Effector memory CD4-positive, alpha-beta T cell (primary cell): Measurements from ENCODE around the gene HES7.

ENCODE experiments used
- DNase-seq, 3 donors: peaks; one replicate each; pipeline ENCODE4 v3.0.0-alpha.2; 2020
- H3K27ac ChIP-seq: 2 replicates; pipeline ENCODE4 v1.7.0; 2013; ENCODE audit warnings: mild to moderate bottlenecking, low read length, moderate library complexity; ENCODE audit not compliant: insufficient read depth, poor library complexity, severe bottlenecking
- H3K27me3 ChIP-seq: replicated peaks from 2 replicates; pipeline ENCODE4 v1.7.0; 2013; ENCODE audit warnings: mild to moderate bottlenecking, low read length; ENCODE audit not compliant: insufficient read depth, control insufficient read depth, poor library complexity, severe bottlenecking
- H3K36me3 ChIP-seq: 2 replicates; pipeline ENCODE4 v1.7.0; 2013; ENCODE audit warnings: mild to moderate bottlenecking, low read length, moderate library complexity; ENCODE audit not compliant: control insufficient read depth, insufficient read depth
- H3K4me1 ChIP-seq: 2 replicates; pipeline ENCODE4 v1.7.0; 2013; ENCODE audit warnings: low read length, mild to moderate bottlenecking; ENCODE audit not compliant: control insufficient read depth, insufficient read depth, poor library complexity, severe bottlenecking
- H3K4me3 ChIP-seq: 2 replicates; pipeline ENCODE4 v1.7.0; 2013; ENCODE audit warnings: low read length, low read depth, mild to moderate bottlenecking; ENCODE audit not compliant: insufficient read depth, poor library complexity, severe bottlenecking
- H3K9me3 ChIP-seq: 2 replicates; pipeline ENCODE4 v1.7.0; 2013; ENCODE audit warnings: mild to moderate bottlenecking, low read length, moderate library complexity; ENCODE audit not compliant: control insufficient read depth

HES7 gene

GRCh38 chr17:8122924-8123694 is 797 bp downstream of the HES7 start:
- Histone ChIP-seq H3K27ac (no peak overlapping the region), H3K4me1 (peaks cover 62% of the 10 kb centered on the region), H3K9me3 (no peaks in the 10 kb centered on the region), H3K4me3 (peak overlapping the region; percentile 62), H3K27me3 (no peaks in the 10 kb centered on the region), H3K36me3 (no peaks in the 10 kb centered on the region)
- DNase-seq = no peak

GRCh38 chr17:8122422-8122923 is 1.4 kb downstream of the HES7 start:
- H3K9me3 ChIP-seq = no peaks in the 10 kb centered on the region
- H3K27ac ChIP-seq = no peak overlapping the region
- H3K36me3 ChIP-seq = no peaks in the 10 kb centered on the region
- DNase-seq = no peak
- H3K4me1 ChIP-seq = peaks cover 69% of the 10 kb centered on the region
- H3K27me3 ChIP-seq = no peaks in the 10 kb centered on the region
- peak overlapping the region; percentile 62 for H3K4me3 ChIP-seq

GRCh38 chr17:8121681-8122421 is 2.1 kb downstream of the HES7 start:
- Histone ChIP-seq H3K27me3 (no peaks in the 10 kb centered on the region), H3K4me3 (peak overlapping the region; percentile 62), H3K9me3 (no peaks in the 10 kb centered on the region), H3K4me1 (peaks cover 68% of the 10 kb centered on the region), H3K36me3 (no peaks in the 10 kb centered on the region), H3K27ac (no peak overlapping the region)
- no peak for DNase-seq

GRCh38 chr17:8121407-8121680 is 2.6 kb downstream of the HES7 start:
- no peaks in the 10 kb centered on the region for H3K27me3 ChIP-seq
- peak overlapping the region; percentile 62 for H3K4me3 ChIP-seq

GRCh38 chr17:8120520-8121406 is 3.1 kb downstream of the HES7 start:
- Histone ChIP-seq H3K4me1 (peaks cover 61% of the 10 kb centered on the region), H3K4me3 (peak overlapping the region; percentile 50), H3K27ac (no peak overlapping the region), H3K9me3 (no peaks in the 10 kb centered on the region), H3K36me3 (no peaks in the 10 kb centered on the region), H3K27me3 (peaks cover 4% of the 10 kb centered on the region)
- DNase-seq = peak; percentile 44 to 47 (median 45)

More at GRCh38 chr17:8121407-8121680, 2.6 kb downstream of the HES7 start:
- no peak for DNase-seq
- Histone ChIP-seq H3K9me3 (no peaks in the 10 kb centered on the region), H3K4me1 (peaks cover 64% of the 10 kb centered on the region), H3K27ac (no peak overlapping the region), H3K36me3 (no peaks in the 10 kb centered on the region)

- Histone ChIP-seq H3K27me3 (peaks cover 6% of the 10 kb centered on the region), H3K4me3 (peak overlapping the region; percentile 67), H3K36me3 (no peaks in the 10 kb centered on the region), H3K4me1 (peaks cover 53% of the 10 kb centered on the region), H3K9me3 (no peaks in the 10 kb centered on the region), H3K27ac (peak overlapping the region; percentile 64)
- DNase-seq = peak; percentile 55 to 67 (median 66)
These were observed 4.1 kb downstream of the HES7 start for GRCh38 chr17:8119581-8120519.

- Histone ChIP-seq H3K36me3 (no peaks in the 10 kb centered on the region), H3K27ac (peak overlapping the region; percentile 64), H3K4me1 (peaks cover 45% of the 10 kb centered on the region), H3K4me3 (peak overlapping the region; percentile 67), H3K27me3 (peaks cover 6% of the 10 kb centered on the region), H3K9me3 (no peaks in the 10 kb centered on the region)
- peak; percentile 68 to 82 (median 73) for DNase-seq
These were observed 4.9 kb downstream of the HES7 start for GRCh38 chr17:8118769-8119580.

GRCh38 chr17:8117980-8118768 is 5.7 kb downstream of the HES7 start, which contains the start of gene ALOXE3:
ALOXE3 (minus strand) TSS chr17:8118514; CDS start chr17:8117990, 524 bp downstream.
- peak within 1 kb of the TSS; percentile 64 for H3K27ac ChIP-seq
- H3K4me1 ChIP-seq = peaks cover 37% of the 10 kb centered on the region
- no peaks in the 10 kb centered on the region for H3K36me3 ChIP-seq
- H3K27me3 ChIP-seq = peaks cover 6% of the 10 kb centered on the region
- peak in 1 of 3 donors; percentile 28 for DNase-seq
- H3K4me3 ChIP-seq = peak within 1 kb of the TSS; percentile 67
- no peaks in the 10 kb centered on the region for H3K9me3 ChIP-seq
